ENCODE measurements around the gene PRKCB.
A peak's percentile ranks its signal among the peaks of the same experiment; 100 is the strongest.

PRKCB gene

GRCh38 chr16:23835390-23836077, at the start of gene PRKCB:
Gene PRKCB (plus strand): TSS chr16:23835983.
- DNase-seq: peak; percentile 94

GRCh38 chr16:23786964-23787561, 48.7 kb upstream of the PRKCB start:
- DNase-seq: no peak

- DNase-seq: no peak
Observed at GRCh38 chr16:23788685-23789084, 47.1 kb upstream of the PRKCB start.

- no peak for DNase-seq
Observed at GRCh38 chr16:23795378-23795777, 40.4 kb upstream of the PRKCB start.

GRCh38 chr16:23796941-23797340, 38.8 kb upstream of the PRKCB start:
- no peak for DNase-seq

- peak; percentile 90 for DNase-seq
Observed at GRCh38 chr16:23801378-23801777, 34.4 kb upstream of the PRKCB start.

- no peak for DNase-seq
Observed at GRCh38 chr16:23802776-23803175, 33.0 kb upstream of the PRKCB start.

- peak; percentile 81 for DNase-seq
Observed at GRCh38 chr16:23803591-23804123, 32.1 kb upstream of the PRKCB start.

GRCh38 chr16:23807028-23807427, 28.8 kb upstream of the PRKCB start:
- DNase-seq: no peak

GRCh38 chr16:23821467-23821866, 14.3 kb upstream of the PRKCB start:
- no peak for DNase-seq

- DNase-seq: no peak
Observed at GRCh38 chr16:23821875-23822688, 13.7 kb upstream of the PRKCB start.

GRCh38 chr16:23823475-23824384, 12.1 kb upstream of the PRKCB start:
- no peak for DNase-seq

GRCh38 chr16:23824909-23825308, 10.9 kb upstream of the PRKCB start:
- DNase-seq: no peak

GRCh38 chr16:23826528-23827045, 9.2 kb upstream of the PRKCB start:
- peak; percentile 27 for DNase-seq

GRCh38 chr16:23827057-23827456, 8.7 kb upstream of the PRKCB start:
- DNase-seq: no peak

- no peak for DNase-seq
Observed at GRCh38 chr16:23829454-23829853, 6.3 kb upstream of the PRKCB start.

- no peak for DNase-seq
Observed at GRCh38 chr16:23830276-23830675, 5.5 kb upstream of the PRKCB start.

GRCh38 chr16:23832882-23833281, 2.9 kb upstream of the PRKCB start:
- no peak for DNase-seq

- DNase-seq: no peak
Observed at GRCh38 chr16:23833504-23833903, 2.3 kb upstream of the PRKCB start.

- peak; percentile 53 for DNase-seq
Observed at GRCh38 chr16:23833960-23834685, 1.7 kb upstream of the PRKCB start.

- DNase-seq: no peak
Observed at GRCh38 chr16:23836078-23836403, 258 bp downstream of the PRKCB start.

Data from CD4-positive, alpha-beta T cell treated with Interleukin-17A for 4 hours (primary cell).